Activated naive CD4-positive, alpha-beta T cell treated with anti-CD3 and anti-CD28 coated beads, Interleukin-2, amount 50 U/mL, for 72 hours (primary cell): Measurements from ENCODE around the gene MRPL37. TPM values are rescaled to one million over a fixed set of nuclear protein-coding genes. Genes with fewer than 3 reads are reported as not detected.
"Not testable (repeated sequence)": the region's sequence is repeated elsewhere in the genome, so short reads cannot be mapped to it uniquely, and the experiment has no call there.

Experiments used
- ATAC-seq, 2 donors: fragments of 150-1000 bp; cut with Tn5 transposase; 2 replicates each; pipeline ENCODE4 v1.10.0; 2021; ENCODE audit warnings: mild to moderate bottlenecking in 2 of 2, moderate library complexity in 2 of 2
- DNase-seq, 2 donors: peaks; one replicate each; pipeline ENCODE4 v3.0.0; 2021 to 2022; ENCODE audit warnings: low spot score in 2 of 2
- H3K27ac Mint-ChIP-seq, 2 donors: one replicate each; pipeline ENCODE4 v1.8.0; 2022; ENCODE audit warnings: mild to moderate bottlenecking in 2 of 2, mixed read lengths in 2 of 2
- H3K36me3 Mint-ChIP-seq, 2 donors: one replicate each; pipeline ENCODE4 v1.8.0; 2022; ENCODE audit warnings: mixed read lengths in 2 of 2
- H3K9me3 Mint-ChIP-seq, 2 donors: one replicate each; pipeline ENCODE4 v1.8.0; 2022; ENCODE audit warnings: mixed read lengths in 2 of 2
- total RNA-seq, 2 donors: library from RNA; stranded (reverse); gene quantifications; one replicate each; pipeline ENCODE4 v1.2.3, GENCODE V29; 2022

The MRPL37 gene
- 100 to 1,000 TPM; 169 to 186 TPM for total RNA-seq

DNA sequence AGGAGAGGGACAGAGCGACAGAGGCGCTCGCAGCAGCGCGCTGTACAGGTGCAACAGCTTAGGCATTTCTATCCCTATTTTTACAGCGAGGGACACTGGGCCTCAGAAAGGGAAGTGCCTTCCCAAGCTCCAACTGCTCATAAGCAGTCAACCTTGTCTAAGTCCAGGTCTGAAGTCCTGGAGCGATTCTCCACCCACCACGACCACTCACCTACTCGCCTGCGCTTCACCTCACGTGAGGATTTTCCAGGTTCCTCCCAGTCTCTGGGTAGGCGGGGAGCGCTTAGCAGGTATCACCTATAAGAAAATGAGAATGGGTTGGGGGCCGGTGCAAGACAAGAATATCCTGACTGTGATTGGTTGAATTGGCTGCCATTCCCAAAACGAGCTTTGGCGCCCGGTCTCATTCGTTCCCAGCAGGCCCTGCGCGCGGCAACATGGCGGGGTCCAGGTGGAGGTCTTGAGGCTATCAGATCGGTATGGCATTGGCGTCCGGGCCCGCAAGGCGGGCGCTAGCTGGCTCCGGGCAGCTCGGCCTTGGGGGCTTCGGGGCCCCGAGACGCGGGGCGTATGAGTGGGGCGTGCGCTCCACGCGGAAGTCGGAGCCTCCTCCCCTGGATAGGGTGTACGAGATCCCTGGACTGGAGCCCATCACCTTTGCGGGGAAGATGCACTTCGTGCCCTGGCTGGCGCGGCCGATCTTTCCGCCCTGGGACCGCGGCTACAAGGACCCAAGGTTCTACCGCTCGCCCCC is at the start of gene MRPL37, which contains the start of gene CYB5RL:
TSS of gene MRPL37 (plus strand) at position 403 of the 754 bp plus-strand sequence. CDS start at position 480, 77 bp downstream.
TSS of gene CYB5RL (minus strand) at position 266 of the 754 bp plus-strand sequence. CDS start 4,414 bp downstream, outside the sequence.
- peaks cover 10 to 18% of the 10 kb centered on the region in 2 donors for H3K36me3 Mint-ChIP-seq
- peak; percentile 87 to 92 for DNase-seq
- no peaks in the 10 kb centered on the region for H3K9me3 Mint-ChIP-seq
- peak within 1 kb of the TSS; percentile 89 to 96 for H3K27ac Mint-ChIP-seq
- ATAC-seq: peak; percentile 98 to 99

DNA sequence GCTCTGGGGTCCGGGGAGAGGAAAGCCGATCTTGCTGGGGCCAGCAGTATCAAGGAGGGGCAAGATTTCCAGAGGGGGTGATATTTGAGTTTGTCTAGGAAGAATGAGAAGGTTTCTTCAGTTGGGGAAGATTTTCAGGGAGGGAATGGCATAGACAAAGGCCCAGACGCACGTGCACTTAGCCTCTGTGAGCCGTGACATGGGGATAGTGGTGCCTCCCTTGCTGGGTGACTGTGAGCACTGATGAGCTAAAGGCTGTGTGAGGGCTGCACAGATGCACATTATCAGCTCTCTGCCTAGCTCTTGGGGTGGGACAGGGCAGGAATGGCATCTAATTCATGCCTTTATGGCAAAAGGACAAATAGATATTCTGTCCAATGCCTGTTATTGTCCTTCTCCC is 49.0 kb upstream of the MRPL37 start:
- no peak for ATAC-seq

DNA sequence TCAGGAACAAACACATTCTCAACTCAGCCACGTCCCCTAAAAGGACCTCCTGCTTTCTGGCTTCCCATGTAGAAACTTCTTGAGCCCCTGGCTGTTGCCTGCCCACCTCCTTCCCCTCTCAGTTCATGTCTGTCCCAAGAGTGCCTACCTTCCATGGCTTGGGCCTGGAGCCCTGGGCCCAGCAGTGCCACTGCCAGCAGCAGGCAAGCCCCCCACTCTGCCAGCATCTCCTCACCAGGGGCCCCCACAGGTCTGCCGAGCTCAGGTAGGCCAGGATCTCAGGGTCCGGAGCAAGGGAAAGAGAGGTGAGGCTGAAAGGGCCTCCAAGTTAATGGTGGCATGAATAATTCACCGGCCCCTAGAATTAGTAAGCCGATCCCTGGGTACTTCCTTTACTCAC is 47.3 kb upstream of the MRPL37 start, which contains the start of gene CDCP2:
TSS of gene CDCP2 (minus strand) at position 305 of the 400 bp plus-strand sequence. CDS start at position 227, 78 bp downstream.
- Mint-ChIP-seq H3K9me3 (no peaks in the 10 kb centered on the region), H3K27ac (no peak within 1 kb of the TSS), H3K36me3 (no peaks in the 10 kb centered on the region)
- DNase-seq (no peak), ATAC-seq (no peak)

More for the DNA sequence above, 49.0 kb upstream of the MRPL37 start:
- Mint-ChIP-seq H3K27ac (no peak overlapping the region), H3K9me3 (no peaks in the 10 kb centered on the region), H3K36me3 (no peaks in the 10 kb centered on the region)
- DNase-seq: no peak

DNA sequence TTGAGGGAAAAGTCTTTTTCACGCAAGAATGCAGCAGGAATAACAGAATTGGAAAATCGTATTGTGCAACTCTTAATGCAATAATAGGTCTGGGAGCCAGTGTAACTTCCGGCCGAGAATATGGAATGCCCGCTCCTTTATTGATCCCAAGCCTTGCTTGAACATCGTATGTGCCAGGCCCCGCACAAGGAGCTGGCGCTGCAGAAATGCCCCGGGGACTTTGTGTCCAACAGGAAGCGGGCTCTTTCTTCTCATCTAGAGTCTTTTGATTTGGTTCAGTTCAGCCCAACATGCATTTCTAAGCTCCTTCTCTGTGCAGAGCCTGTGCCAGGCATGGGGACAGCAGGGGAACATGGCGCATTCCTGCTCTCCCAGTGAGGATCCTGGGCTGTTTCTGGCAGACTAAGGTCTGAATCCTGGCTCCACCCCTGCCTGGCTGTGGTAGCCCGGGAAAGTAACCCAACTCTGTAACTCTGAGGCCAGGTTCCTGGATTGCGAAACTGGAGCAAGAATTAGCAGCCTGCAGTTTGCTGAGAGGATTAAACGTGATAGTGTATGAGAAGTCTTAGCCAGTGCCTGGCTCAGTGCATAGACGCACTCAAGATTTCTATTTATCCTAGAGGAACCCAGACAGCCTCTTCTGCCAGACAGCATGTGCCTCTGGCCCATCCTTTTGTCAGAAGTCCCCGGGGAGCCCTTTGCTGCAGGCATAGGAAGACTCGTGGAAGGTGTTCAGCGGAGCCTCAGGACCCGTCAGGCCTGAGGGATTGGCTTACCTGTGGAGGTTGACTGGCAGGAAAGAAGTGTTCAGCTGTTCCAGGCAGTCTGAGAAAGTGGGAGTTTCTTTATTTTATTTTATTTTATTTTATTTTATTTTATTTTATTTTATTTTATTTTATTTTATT is 46.2 kb upstream of the MRPL37 start:
- Mint-ChIP-seq H3K36me3 (no peaks in the 10 kb centered on the region), H3K9me3 (no peaks in the 10 kb centered on the region), H3K27ac (no peak overlapping the region)
- ATAC-seq (no peak), DNase-seq (no peak)

DNA sequence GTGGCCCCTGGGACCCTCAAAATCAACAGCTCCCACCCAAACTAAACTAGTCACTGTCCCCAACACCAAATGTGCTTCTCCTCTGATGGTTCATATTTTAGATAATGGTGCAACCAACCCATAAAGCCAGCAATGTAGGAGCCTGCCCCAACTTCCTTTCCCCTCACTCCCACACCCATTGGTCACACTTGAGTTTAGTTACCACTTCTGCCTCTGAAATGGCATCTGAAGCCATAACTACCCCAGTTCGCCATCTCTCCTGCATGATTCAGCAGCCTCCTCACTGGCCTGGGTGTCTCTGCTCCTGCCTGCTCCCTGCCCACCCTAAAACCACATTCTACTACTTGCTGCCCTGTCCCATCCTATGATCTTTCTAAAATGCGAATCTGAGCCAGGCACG is 43.8 kb upstream of the MRPL37 start:
- ATAC-seq: no peak
- Mint-ChIP-seq H3K36me3 (no peaks in the 10 kb centered on the region), H3K27ac (no peak overlapping the region), H3K9me3 (no peaks in the 10 kb centered on the region)
- no peak for DNase-seq

DNA sequence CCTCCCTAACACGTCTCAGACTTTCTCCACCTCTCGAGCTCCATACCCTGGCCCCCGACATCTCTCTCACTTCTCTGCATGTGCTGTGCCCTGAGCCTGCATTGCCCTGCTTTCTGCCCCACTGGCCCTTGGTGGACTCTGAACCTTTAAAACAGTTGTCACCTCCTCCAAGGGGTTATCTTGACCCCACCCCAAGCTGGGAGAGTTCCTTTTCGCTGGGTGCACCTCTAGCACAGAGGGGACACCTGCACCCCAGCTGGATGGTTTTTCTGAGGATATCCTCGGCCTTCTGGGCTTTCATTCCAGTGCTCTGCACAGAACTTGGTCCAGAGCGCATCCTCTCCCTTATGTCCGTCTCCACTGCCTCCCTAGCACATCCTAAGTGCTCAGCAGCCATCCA is 43.0 kb upstream of the MRPL37 start:
- no peaks in the 10 kb centered on the region for H3K36me3 Mint-ChIP-seq
- DNase-seq (no peak), ATAC-seq (no peak)
- H3K9me3 Mint-ChIP-seq: no peaks in the 10 kb centered on the region
- peak overlapping the region in 1 of 2 donors; percentile 51 for H3K27ac Mint-ChIP-seq

DNA sequence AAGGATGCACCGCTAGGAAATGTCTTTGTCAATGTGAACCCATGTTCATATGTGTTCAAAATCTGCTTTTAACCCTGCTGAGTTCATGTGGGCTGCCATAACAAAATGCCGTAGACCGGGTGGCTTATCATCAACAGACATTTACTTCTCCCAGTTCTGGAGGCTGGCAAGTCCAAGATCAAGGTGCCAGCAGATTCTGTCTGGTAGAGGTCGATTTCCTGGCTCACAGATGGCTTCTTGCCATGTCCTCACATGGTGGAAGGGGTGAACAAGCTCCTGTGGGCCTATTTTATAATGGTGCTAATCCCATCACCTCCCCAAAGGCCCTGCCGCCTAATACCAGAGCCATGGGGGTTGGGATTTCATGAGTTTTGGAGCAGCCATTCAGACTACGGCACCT is 42.6 kb upstream of the MRPL37 start:
- ATAC-seq (no peak), DNase-seq (no peak)
- Mint-ChIP-seq H3K36me3 (no peaks in the 10 kb centered on the region), H3K9me3 (no peaks in the 10 kb centered on the region), H3K27ac (peak overlapping the region in 1 of 2 donors; percentile 51)

DNA sequence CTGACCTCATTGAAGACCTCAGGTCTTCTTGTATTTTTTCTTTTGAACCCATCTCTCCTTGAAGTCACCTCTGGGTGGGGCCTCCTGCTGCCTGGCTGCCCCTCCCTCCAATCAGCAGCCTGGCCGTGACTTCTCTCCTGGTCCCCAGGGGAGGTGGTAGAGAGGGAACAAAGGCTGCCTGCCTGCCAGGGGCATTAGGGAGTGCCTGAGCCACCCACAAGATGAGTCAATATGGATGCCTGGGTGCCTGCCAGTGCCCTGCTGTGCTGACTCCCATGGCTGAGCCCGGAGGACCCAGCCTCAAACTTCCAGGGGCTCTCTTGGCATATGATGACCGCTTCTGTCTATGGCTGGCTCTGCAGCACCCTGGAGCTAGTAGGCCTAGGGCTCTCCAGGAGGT is 41.9 kb upstream of the MRPL37 start:
- DNase-seq: no peak
- no peaks in the 10 kb centered on the region for H3K36me3 Mint-ChIP-seq
- no peaks in the 10 kb centered on the region for H3K9me3 Mint-ChIP-seq
- no peak overlapping the region for H3K27ac Mint-ChIP-seq
- ATAC-seq: peak in 1 of 2 donors; percentile 3

DNA sequence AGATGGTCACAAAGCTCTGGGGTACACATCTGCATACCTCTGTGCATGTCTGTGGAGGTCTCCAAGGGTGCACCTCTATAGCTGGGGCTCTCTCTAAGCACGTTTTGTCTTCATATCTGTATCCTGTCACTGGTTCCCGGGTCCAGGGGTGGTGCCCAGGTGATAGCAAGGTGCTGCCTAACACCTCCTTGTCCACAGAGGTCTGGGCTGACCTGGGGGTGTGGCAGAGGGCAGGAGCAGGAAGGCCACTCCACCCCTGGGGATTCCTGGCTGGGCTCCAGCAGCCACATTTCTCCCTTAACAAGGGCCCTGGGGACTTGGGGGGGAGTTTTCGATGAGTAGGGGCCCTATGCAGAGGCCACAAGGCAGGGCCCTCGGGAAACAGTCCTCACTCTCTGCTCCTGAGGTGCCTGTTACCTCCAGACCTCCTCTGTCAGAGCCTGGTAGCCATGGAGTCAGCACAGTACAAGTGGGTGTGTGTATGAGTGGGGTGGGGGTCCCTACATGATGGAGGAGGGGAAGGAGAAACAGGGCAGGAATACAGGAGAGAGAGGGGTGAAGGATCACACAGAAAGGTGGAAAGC is 40.1 kb upstream of the MRPL37 start:
- H3K36me3 Mint-ChIP-seq: no peaks in the 10 kb centered on the region
- DNase-seq (no peak), ATAC-seq (no peak)
- no peaks in the 10 kb centered on the region for H3K9me3 Mint-ChIP-seq
- no peak overlapping the region for H3K27ac Mint-ChIP-seq

DNA sequence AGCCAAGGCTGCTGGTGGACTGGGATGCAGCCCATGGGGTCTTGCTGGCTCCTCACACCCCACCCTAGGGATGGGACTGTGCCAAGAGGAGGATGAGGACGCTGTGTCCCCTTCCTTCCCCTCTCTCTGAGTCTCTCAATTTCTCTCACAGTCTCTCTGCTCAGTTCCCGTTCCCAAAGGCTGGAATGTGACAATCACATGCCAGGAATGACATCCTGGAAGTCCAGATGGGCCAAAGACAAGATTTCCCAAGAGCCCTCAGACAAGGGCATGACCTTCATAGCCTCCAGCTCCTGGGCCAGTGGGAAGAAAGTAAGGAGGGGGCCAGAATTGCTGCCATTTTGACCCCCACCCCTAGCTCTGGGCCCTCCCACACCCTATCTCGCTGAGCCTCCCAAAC is 39.6 kb upstream of the MRPL37 start:
- Mint-ChIP-seq H3K27ac (no peak overlapping the region), H3K9me3 (no peaks in the 10 kb centered on the region), H3K36me3 (no peaks in the 10 kb centered on the region)
- ATAC-seq (no peak), DNase-seq (no peak)

DNA sequence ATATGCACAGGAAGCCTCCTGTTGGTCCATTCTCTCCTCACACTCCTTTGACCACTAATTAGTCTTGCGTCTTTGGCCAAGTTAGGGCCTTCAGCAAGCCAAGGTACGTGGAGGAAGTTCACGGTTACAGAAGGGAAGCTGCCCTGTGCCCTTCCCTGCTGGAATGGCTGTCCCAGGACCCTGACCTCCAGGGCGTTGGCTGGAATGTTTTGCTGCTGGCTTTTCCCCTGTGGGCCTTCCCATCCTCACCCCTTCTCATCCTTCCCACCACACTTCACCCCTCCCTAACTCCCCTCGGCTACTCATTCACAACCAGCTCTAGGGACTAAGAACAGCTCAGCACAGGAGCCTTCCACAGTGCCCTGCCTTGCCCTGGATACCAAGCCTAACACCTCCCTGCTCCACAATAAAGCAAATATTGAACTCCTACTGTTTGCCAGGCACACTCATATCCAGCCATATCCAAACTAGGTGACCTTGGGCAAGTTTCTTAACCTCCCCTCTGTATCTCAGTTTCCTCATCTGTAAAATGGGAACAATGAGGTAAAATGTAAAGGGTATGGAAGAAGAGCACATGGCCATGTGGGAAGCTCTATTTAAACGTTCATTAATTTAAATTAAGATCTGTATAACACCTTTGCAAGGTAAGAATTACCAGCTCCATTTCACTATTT is 38.3 kb upstream of the MRPL37 start:
- H3K36me3 Mint-ChIP-seq: no peaks in the 10 kb centered on the region
- DNase-seq: no peak
- no peak for ATAC-seq
- H3K27ac Mint-ChIP-seq: no peak overlapping the region
- H3K9me3 Mint-ChIP-seq: no peaks in the 10 kb centered on the region

DNA sequence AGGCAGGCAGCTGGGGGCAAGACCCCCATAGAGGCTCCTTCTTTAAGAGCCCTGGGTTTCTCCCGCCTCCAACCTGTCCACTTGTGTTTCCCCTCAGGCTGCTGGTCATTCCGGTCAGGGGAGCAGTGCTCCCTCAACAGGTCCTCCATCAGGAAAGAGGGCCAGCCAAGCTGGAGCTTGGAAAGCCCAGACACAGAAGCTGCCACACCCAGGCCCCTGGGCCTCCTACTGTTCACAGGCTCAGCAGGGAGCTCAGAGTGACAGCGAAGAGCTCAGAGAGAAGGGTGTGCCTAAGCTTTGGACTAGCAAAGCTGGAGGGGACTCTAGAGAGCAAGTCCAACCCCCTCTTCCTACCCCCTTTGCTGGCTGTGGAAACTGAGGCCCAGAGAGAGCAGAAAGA is 36.9 kb upstream of the MRPL37 start:
- no peaks in the 10 kb centered on the region for H3K36me3 Mint-ChIP-seq
- no peak for DNase-seq
- H3K9me3 Mint-ChIP-seq: no peaks in the 10 kb centered on the region
- no peak overlapping the region for H3K27ac Mint-ChIP-seq
- ATAC-seq: no peak

DNA sequence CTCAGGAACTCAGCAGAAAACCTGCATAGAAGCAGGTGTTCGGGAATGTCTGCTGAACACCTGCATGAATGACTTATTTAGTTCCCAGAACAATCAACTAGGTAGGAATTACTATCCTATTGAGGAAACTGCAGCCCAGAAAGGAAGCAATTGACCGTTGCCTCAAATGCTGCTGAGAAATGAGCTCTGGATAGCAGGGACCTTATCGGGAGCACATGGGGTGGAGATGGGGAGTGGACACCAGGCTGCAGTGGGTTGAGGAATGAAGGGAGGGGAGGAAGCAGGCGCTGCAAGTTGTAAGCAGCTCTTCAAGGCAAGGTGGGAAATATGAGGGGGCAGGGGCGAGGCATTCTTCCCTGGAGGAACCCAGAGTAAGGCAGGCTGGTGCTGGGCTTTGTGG is 36.4 kb upstream of the MRPL37 start:
- H3K36me3 Mint-ChIP-seq: no peaks in the 10 kb centered on the region

DNA sequence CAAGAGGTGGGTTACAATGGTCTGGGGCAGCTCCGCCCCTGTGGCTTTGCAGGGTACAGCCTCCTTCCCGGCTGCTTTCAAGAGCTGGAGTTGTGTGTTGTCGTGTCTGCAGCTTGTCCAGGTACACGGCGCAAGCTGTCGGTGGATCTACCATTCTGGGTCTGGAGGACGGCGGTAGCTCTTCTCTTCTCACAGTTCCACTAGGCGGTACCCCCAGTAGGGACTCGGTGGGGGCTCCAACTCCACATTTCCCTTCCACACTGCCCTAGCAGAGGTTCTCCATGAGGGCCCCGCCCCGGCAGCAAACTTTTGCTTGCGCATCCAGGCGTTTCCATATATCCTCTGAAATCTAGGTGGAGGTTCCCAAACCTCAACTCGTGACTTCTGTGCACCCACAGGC is 34.8 kb upstream of the MRPL37 start:
- Mint-ChIP-seq H3K36me3 (no peaks in the 10 kb centered on the region), H3K9me3 (no peaks in the 10 kb centered on the region), H3K27ac (no peak overlapping the region)
- ATAC-seq: no peak
- DNase-seq: no peak

More for the DNA sequence above, 36.4 kb upstream of the MRPL37 start:
- Mint-ChIP-seq H3K9me3 (no peaks in the 10 kb centered on the region), H3K27ac (peak overlapping the region in 1 of 2 donors; percentile 8)
- no peak for DNase-seq
- no peak for ATAC-seq

DNA sequence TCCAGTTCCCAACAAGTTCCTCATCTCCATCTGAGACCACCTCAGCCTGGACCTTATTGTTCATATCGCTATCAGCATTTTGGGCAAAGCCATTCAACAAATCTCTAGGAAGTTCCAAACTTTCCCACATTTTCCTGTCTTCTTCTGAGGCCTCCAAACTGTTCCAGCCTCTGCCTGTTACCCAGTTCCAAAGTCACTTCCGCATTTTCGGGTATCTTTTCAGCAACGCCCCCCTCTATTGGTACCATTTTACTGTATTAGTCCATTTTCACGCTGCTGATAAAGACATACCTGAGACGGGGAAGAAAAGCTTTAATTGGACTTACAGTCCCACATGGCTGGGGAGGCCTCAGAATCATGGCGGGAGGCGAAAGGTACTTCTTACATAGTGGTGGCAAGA is 33.6 kb upstream of the MRPL37 start:
- ATAC-seq, H3K27ac Mint-ChIP-seq, DNase-seq, H3K36me3 Mint-ChIP-seq, H3K9me3 Mint-ChIP-seq: not testable (repeated sequence)

DNA sequence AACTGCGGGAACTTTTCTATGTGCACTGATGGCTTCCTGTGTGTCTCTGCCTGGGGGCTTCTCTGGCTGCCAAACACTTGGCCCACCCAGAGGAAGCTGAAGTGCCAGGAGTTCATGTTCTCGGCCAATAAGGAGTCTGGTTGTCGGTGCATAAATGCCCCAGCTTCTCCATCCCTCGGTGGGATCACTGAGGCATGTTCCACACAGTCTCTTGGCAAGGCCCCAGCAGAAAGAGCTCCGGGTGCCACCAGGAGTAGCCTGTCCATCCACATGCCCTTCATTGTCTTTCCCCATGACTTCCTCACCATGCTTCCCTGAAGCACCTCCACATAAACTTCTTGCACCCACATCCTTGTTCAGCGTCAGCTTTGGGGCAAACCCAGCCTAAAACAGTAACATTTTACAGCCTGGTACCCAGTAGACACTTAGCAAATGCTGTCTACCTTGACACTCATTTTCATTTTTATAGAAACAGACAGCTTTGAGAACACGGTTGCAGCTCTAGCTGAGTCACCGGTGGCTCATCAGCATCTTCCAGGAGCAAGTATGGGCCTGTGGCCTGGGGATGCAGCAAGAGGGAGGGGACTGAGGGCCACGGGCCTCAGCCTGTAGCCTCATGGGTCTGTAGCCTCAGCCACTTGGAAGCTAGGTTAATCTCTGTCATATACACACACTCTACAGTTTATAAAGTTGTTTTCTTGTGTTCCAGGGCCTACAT is 32.4 kb upstream of the MRPL37 start:
- no peaks in the 10 kb centered on the region for H3K36me3 Mint-ChIP-seq
- no peaks in the 10 kb centered on the region for H3K9me3 Mint-ChIP-seq
- ATAC-seq (no peak), DNase-seq (no peak)
- peak overlapping the region in 1 of 2 donors; percentile 30 for H3K27ac Mint-ChIP-seq
